ENCODE data around the gene RAB3D. TPM values are rescaled to one million over a fixed set of nuclear protein-coding genes. Genes with fewer than 3 reads are reported as not detected.

Gene RAB3D
- total and polyA plus RNA-seq, 2 experiments from 2014 or later = 3.7 to 5.1 TPM

- 17 to 20% methylated on average over 7 of the region's 7 CpGs for WGBS, 2 experiments (ENCODE audit: low coverage in 1 of 2, low lambda C conversion rate in 2 of 2, missing lambda C conversion rate in 2 of 2)
- no peaks in the 10 kb centered on the region for H3K36me3 ChIP-seq (ENCODE audit: low read depth)
- no peaks in the 10 kb centered on the region for H3K79me2 ChIP-seq (ENCODE audit: insufficient read depth)
- no peaks in the 10 kb centered on the region for H4K20me1 ChIP-seq (ENCODE audit: insufficient read depth)
- TF ChIP-seq EZH2phosphoT487 (IDR thresholded peaks at IDR 0.05; ENCODE audit: insufficient read depth, low read depth) (no peak), EZH2 (IDR thresholded peaks at IDR 0.05; ENCODE audit: insufficient read depth, poor library complexity, severe bottlenecking) (no peak)
- H3K9me2 ChIP-seq (ENCODE audit: insufficient read depth) = no peaks in the 10 kb centered on the region
- peak; percentile 26 for DNase-seq
- H3K9me3 ChIP-seq (ENCODE audit: low read depth) = no peaks in the 10 kb centered on the region
- in situ Hi-C loops (cut with MboI) = loop anchor here (25.0 kb wide), 1 partner anchor 166 kb away; no protein-coding TSS in a partner anchor
- no peak overlapping the region for H3K4me2 ChIP-seq (ENCODE audit: unreplicated experiment)
- peaks cover 9% of the 10 kb centered on the region for H3F3A ChIP-seq (ENCODE audit: insufficient read depth)
- H3K4me1 ChIP-seq (ENCODE audit: insufficient read depth) = peaks cover 6% of the 10 kb centered on the region
- H3K27me3 ChIP-seq (replicated peaks; ENCODE audit: insufficient read depth) = no peaks in the 10 kb centered on the region
- H3K9ac ChIP-seq = no peak overlapping the region
- H3K27ac ChIP-seq = no peak overlapping the region
- H3K4me3 ChIP-seq = no peak overlapping the region
- peak overlapping the region; percentile 49 for H2AFZ ChIP-seq
These were observed 43.2 kb downstream of the RAB3D start for GRCh38 chr19:11296264-11296663.

- H3K4me3 ChIP-seq = no peak within 1 kb of the TSS
- H3F3A ChIP-seq (ENCODE audit: insufficient read depth) = peaks cover 9% of the 10 kb centered on the region
- 83 to 84% methylated on average over 8 of the region's 8 CpGs for WGBS, 2 experiments (ENCODE audit: low coverage in 1 of 2, low lambda C conversion rate in 2 of 2, missing lambda C conversion rate in 2 of 2)
- H3K4me1 ChIP-seq (ENCODE audit: insufficient read depth) = peaks cover 6% of the 10 kb centered on the region
- no peaks in the 10 kb centered on the region for H3K36me3 ChIP-seq (ENCODE audit: low read depth)
- H3K4me2 ChIP-seq (ENCODE audit: unreplicated experiment) = no peak within 1 kb of the TSS
- H4K20me1 ChIP-seq (ENCODE audit: insufficient read depth) = no peaks in the 10 kb centered on the region
- H3K27me3 ChIP-seq (replicated peaks; ENCODE audit: insufficient read depth) = no peaks in the 10 kb centered on the region
- H3K27ac ChIP-seq = no peak within 1 kb of the TSS
- no peak for DNase-seq
- no peaks in the 10 kb centered on the region for H3K9me2 ChIP-seq (ENCODE audit: insufficient read depth)
- no peaks in the 10 kb centered on the region for H3K79me2 ChIP-seq (ENCODE audit: insufficient read depth)
- TF ChIP-seq EZH2 (IDR thresholded peaks at IDR 0.05; ENCODE audit: insufficient read depth, poor library complexity, severe bottlenecking) = no peak
- no peak for TF ChIP-seq EZH2phosphoT487 (IDR thresholded peaks at IDR 0.05; ENCODE audit: insufficient read depth, low read depth)
- no peaks in the 10 kb centered on the region for H3K9me3 ChIP-seq (ENCODE audit: low read depth)
- H3K9ac ChIP-seq = no peak within 1 kb of the TSS
- H2AFZ ChIP-seq = peak within 1 kb of the TSS; percentile 49
- in situ Hi-C loops (cut with MboI) = loop anchor here (25.0 kb wide), 1 partner anchor 167 kb away; no protein-coding TSS in a partner anchor
These were observed 43.7 kb downstream of the RAB3D start, which contains the start of gene TSPAN16 for GRCh38 chr19:11295665-11296245. Gene TSPAN16 (plus strand): TSS chr19:11296160. CDS start chr19:11296298, 138 bp downstream.

- Histone ChIP-seq H3K36me3 (ENCODE audit: low read depth) (no peaks in the 10 kb centered on the region), H3K9ac (no peak overlapping the region), H3K4me2 (ENCODE audit: unreplicated experiment) (no peak overlapping the region), H3K9me3 (ENCODE audit: low read depth) (no peaks in the 10 kb centered on the region), H3K4me1 (ENCODE audit: insufficient read depth) (peaks cover 6% of the 10 kb centered on the region), H4K20me1 (ENCODE audit: insufficient read depth) (no peaks in the 10 kb centered on the region), H3K9me2 (ENCODE audit: insufficient read depth) (no peaks in the 10 kb centered on the region), H3K27me3 (replicated peaks; ENCODE audit: insufficient read depth) (no peaks in the 10 kb centered on the region), H2AFZ (no peak overlapping the region), H3K4me3 (no peak overlapping the region), H3K79me2 (ENCODE audit: insufficient read depth) (no peaks in the 10 kb centered on the region), H3K27ac (no peak overlapping the region), H3F3A (ENCODE audit: insufficient read depth) (peaks cover 9% of the 10 kb centered on the region)
- no peak for DNase-seq
- 40 to 45% methylated on average over 4 of the region's 4 CpGs for WGBS, 2 experiments (ENCODE audit: low coverage in 1 of 2, low lambda C conversion rate in 2 of 2, missing lambda C conversion rate in 2 of 2)
- TF ChIP-seq EZH2phosphoT487 (IDR thresholded peaks at IDR 0.05; ENCODE audit: insufficient read depth, low read depth) = no peak
- TF ChIP-seq EZH2 (IDR thresholded peaks at IDR 0.05; ENCODE audit: insufficient read depth, poor library complexity, severe bottlenecking) = no peak
- in situ Hi-C loops (cut with MboI) = loop anchor here (25.0 kb wide), 1 partner anchor 167 kb away; no protein-coding TSS in a partner anchor
These were observed 44.3 kb downstream of the RAB3D start for GRCh38 chr19:11295180-11295579.

- no peaks in the 10 kb centered on the region for H3K9me3 ChIP-seq (ENCODE audit: low read depth)
- H3F3A ChIP-seq (ENCODE audit: insufficient read depth) = peaks cover 9% of the 10 kb centered on the region
- WGBS, 2 experiments (ENCODE audit: low coverage in 1 of 2, low lambda C conversion rate in 2 of 2, missing lambda C conversion rate in 2 of 2) = 4 to 5% methylated on average over 34 to 41 of the region's 41 CpGs
- TF ChIP-seq EZH2 (IDR thresholded peaks at IDR 0.05; ENCODE audit: insufficient read depth, poor library complexity, severe bottlenecking) = no peak
- no peak for TF ChIP-seq EZH2phosphoT487 (IDR thresholded peaks at IDR 0.05; ENCODE audit: insufficient read depth, low read depth)
- H3K27ac ChIP-seq = peak overlapping the region; percentile 54
- peak overlapping the region; percentile 51 for H3K9ac ChIP-seq
- no peaks in the 10 kb centered on the region for H3K9me2 ChIP-seq (ENCODE audit: insufficient read depth)
- no peaks in the 10 kb centered on the region for H3K79me2 ChIP-seq (ENCODE audit: insufficient read depth)
- DNase-seq = peak; percentile 94
- H3K4me2 ChIP-seq (ENCODE audit: unreplicated experiment) = peak overlapping the region; percentile 27
- no peaks in the 10 kb centered on the region for H4K20me1 ChIP-seq (ENCODE audit: insufficient read depth)
- no peaks in the 10 kb centered on the region for H3K27me3 ChIP-seq (replicated peaks; ENCODE audit: insufficient read depth)
- in situ Hi-C loops (cut with MboI) = loop anchor here (25.0 kb wide), 1 partner anchor 169 kb away; no protein-coding TSS in a partner anchor
- peak overlapping the region; percentile 61 for H2AFZ ChIP-seq
- H3K36me3 ChIP-seq (ENCODE audit: low read depth) = no peaks in the 10 kb centered on the region
- H3K4me1 ChIP-seq (ENCODE audit: insufficient read depth) = peaks cover 6% of the 10 kb centered on the region
- H3K4me3 ChIP-seq = peak overlapping the region; percentile 57
These were observed 45.7 kb downstream of the RAB3D start for GRCh38 chr19:11293433-11294389.
